ENCODE results near the gene PRR5.

PRR5 gene

DNA sequence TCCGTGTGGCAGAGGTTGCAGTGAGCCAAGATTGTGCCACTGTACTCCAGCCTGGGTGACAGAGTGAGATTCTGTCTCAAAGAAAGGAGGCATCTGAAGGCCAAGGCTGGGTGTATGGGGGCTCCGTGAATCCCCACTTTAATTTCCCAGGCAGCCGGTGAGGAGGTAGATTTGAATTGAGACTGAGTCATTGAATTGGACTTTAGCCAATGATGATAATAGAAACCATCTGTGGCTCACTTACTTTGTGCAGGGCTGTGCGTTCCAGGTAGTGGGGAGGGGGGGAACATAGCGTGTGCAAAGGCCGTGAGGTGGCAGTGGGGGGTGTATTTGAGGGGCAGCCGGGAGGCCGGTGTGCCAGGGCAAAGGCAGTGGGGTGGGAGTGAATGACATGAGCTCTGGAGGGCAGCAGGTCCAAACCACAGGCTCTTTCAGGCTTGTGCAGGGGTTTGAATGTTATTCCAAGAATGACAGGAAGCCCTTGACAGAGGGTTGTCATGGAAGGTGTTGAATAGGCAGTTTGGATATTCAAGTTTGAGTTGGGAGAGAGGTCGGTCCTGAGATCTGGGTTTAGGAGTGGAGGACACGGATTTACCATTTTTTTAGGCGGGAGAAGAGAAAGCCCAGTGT, 56.5 kb downstream of the PRR5 start:
- DNase-seq (ENCODE audit: low spot score) = no peak

DNA sequence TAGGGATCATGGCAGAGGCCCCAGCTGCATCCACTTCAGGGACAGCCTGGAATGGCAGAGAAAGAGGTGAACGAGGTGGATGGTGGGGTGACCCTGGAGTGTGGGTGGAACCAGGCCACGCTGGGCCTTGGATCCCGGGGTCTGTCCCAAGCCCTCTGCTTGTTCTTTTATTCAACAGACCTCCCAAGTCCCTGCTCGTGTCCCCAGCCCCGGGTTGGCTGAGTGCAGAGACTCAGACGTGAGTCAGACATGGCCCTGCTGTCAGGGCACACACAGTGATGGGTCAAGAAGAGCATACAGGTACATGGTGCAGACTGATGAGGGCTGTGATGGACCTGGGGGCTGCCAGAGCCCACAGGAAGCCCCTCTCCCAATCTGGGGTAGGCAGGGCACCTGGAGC, 57.0 kb downstream of the PRR5 start:
- no peak for DNase-seq (ENCODE audit: low spot score)

DNA sequence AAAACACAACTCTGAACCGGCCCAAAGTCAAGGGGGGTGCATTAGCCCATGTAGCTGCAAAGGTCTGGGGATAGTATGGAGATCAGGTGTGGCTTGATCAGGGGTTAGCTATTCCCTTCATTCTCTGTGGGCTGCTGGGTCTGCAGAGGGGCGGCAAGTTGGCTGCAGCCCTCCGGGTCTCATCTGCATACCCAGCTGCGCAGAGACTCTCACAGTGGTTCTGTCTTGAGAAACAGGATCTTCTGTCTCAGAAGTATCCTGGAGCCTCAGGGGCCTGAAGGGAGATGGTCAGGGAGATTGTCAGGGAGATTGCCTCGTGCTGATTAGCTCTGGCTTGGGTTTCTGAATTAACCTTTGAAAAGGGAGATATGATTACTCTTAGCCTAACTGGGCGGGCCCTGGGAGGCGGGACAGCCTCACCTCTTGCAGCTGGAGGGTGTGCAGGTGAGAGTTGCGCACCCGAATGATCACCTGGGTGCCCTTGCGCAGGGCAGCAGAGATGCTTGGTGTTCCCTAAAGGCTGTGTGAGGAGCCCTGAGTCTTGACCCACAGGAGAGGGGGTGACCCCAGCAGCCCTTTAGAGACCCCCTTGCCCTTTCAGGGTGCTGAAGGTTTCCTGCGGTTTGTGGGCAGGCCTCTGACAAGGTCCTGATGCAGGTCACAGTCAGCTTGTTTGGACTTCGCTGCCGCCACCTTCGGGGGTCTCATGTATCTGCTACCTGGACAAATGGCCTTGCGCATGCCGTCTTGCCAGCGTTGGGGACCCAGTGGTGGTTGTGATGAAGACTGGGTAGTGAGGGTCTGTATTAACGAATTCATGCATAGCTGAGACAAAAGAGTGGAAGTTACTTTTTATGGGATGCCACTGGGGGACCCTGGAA, 57.7 kb downstream of the PRR5 start:
- no peak for DNase-seq (ENCODE audit: low spot score)

GRCh38 chr22:44760476-44760875, 58.5 kb downstream of the PRR5 start:
- DNase-seq (ENCODE audit: low spot score) = no peak

- DNase-seq (ENCODE audit: low spot score) = no peak
Observed at GRCh38 chr22:44761025-44761424, 59.0 kb downstream of the PRR5 start.

GRCh38 chr22:44764373-44764772, 62.4 kb downstream of the PRR5 start:
- DNase-seq (ENCODE audit: low spot score) = no peak

- no peak for DNase-seq (ENCODE audit: low spot score)
Observed at GRCh38 chr22:44764974-44765373, 63.0 kb downstream of the PRR5 start.

GRCh38 chr22:44765571-44766285, 63.7 kb downstream of the PRR5 start:
- DNase-seq (ENCODE audit: low spot score) = no peak

- no peak for DNase-seq (ENCODE audit: low spot score)
Observed at GRCh38 chr22:44773082-44773481, 71.1 kb downstream of the PRR5 start.

DNA sequence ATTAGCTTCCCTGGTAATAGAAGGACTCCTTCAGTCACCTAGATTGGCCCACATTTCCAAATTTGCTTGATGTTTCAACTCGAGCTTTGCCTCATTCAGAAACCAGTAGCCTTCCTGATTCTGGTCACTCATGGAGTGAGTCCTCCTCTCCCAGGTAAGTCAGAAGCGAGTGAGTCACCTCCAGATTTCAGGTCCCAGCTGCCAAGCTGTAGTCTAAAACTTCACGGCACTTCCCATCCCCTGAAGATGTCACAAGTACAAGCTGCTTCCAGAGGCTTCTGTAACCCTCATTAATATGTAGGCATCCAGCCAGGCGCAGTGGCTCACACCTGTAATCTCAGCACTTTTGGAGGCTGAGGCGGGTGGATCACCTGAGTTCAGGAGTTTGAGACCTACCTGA, 73.9 kb downstream of the PRR5 start:
- DNase-seq (ENCODE audit: low spot score) = no peak

DNA sequence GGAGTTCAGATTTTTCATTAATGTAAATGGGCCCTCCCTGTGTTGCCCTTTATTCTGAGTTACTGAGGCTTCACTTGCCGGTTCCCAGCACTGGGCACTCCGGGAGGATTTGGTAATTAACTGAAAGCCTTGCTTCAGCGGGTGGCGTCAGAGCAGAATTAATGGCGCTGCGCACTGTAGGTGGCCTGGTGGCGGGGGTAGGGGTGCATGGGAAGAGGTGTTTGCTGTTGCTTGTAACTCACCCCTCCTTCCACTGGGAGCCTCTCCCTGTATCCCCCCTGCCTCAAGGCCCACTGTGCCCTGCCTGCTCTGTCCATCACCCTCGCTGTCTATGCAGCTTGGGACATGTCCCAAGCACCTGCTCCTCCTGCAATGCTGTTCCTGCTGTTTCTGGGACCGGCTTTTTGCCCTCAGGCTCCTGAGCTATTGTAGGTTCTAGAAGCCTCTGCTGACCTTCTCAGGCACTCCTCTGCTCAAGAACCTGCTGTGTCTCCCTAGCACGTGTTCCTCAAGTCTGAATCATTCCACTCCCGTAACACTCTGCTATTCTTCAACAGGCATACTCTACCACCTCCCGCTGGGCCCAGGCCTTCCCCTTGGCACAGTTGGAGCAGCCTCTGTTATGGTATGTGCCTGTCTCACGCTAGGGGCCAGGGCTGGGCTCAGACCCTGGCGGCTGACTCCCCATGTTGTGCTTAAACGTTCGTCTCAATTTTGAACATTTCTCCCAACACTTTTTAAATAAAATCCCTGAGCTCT, 74.8 kb downstream of the PRR5 start:
- DNase-seq (ENCODE audit: low spot score) = no peak

DNA sequence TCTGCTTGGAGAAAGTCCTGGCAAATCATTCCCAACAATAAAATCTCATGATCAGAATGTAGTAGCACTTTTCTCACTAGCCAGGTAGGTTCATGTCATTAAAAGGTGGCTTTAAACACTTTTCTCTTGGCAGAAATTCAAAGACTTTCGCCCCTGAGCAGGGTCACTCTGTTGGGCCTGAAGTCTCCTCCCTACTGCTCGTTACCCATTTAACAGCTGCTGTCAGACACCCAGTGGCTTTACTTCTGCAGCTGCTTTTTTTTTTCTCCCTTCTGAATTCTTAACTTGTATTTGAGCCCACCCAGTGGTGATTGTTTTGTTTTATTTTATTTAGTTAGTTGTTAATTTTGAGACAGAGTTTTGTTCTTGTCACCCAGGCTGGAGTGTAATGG, 75.4 kb downstream of the PRR5 start:
- no peak for DNase-seq (ENCODE audit: low spot score)

DNA sequence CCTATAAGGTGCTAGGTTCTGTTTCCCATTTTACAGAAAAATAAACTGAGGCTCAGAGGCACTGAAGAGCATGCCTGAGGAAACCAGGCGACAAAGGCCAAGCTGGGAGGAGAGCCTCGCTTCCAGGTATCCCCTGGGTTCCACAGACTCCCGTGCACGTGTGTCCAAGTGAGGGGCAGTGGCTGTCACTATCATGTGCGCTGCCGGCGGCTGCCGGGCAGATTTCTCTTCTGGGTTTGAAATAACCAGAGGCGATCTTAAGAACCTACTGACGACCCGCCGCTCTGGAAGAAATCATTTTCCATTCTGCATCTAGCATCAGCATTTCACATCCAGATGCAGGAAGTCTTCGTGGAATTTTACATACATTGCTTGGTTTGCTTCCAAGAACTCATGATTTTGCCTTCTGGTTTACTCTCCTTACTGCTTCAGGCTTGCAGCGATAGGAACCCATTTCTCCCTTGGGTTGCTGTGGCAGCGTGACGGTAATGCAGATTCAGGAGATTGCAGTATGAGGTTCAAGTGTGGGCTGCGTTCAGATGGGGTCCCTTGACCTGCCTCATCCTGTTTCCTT, 79.0 kb downstream of the PRR5 start:
- DNase-seq (ENCODE audit: low spot score) = no peak

- no peak for DNase-seq (ENCODE audit: low spot score)
Observed at GRCh38 chr22:44782363-44782963, 80.5 kb downstream of the PRR5 start.

DNA sequence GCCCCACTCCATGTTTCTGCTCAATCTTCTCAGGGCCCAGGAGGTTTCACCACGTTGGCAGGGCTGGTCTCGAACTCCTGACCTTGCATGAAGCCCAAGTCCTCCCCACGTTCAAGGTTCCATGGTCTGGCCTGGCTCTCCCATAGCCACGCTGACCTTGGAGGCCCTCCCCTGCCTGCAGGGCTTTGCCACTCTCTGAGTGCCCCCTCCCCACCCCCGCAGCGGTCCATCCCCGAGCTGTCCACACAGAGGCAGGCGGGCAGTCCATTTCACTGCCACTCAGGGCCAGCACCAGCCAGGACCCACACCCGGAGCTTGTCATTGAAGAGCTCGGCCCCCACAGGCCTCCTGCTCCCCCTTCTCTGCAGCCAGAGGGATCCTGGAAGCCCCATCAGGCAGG, 81.1 kb downstream of the PRR5 start:
- no peak for DNase-seq (ENCODE audit: low spot score)

GRCh38 chr22:44783581-44783980, 81.6 kb downstream of the PRR5 start:
- no peak for DNase-seq (ENCODE audit: low spot score)

DNA sequence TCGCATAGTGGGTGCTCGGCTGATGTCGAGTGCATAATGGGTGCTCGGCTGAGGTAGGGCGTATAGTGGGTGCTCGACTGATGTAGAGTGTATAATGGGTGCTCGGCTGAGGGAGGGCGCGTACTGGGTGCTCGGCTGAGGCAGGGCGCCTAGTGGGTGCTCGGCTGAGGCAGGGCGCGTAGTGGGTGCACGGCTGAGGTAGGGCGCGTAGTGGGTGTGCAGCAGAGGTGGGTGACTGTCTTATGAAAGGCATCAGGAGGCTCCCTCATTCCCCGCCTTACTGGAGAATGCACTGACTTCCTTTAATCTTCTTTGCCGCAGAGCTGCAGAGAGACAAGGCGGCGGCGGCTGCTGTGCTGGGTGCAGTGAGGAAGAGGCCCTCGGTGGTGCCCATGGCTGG, 84.1 kb downstream of the PRR5 start:
- DNase-seq (ENCODE audit: low spot score) = no peak

- no peak for DNase-seq (ENCODE audit: low spot score)
Observed at GRCh38 chr22:44786610-44787009, 84.6 kb downstream of the PRR5 start.
